ENCODE measurements around the gene DNAJA2. TPM values are rescaled to one million over a fixed set of nuclear protein-coding genes. Genes with fewer than 3 reads are reported as not detected.

The DNAJA2 gene
- total and polyA plus RNA-seq, 2 of the 8 experiments (the other 6 are each of a cell fraction or from before 2014, with no cell fraction given): 9.4 to 93.8 TPM

GRCh38 chr16:46991729-46992704 lies 18.5 kb upstream of the DNAJA2 start:
- Histone ChIP-seq H4K8ac (ENCODE audit: extremely low read depth, insufficient read depth, low read length) (no peak overlapping the region), H2BK15ac (ENCODE audit: low read length) (no peak overlapping the region), H2BK20ac (ENCODE audit: low read length) (no peak overlapping the region), H3K36me3 (ENCODE audit: control insufficient read depth in 2 of 4, insufficient read depth in 4 of 4, low read length in 3 of 4) (no peaks in the 10 kb centered on the region), H3K14ac (ENCODE audit: insufficient read length) (no peak overlapping the region), H3K56ac (replicated peaks; ENCODE audit: insufficient read length, low read depth, low read length) (no peak overlapping the region), H2AFZ (ENCODE audit: low read length) (no peak overlapping the region), H4K91ac (replicated peaks; ENCODE audit: insufficient read length, low read length) (no peak overlapping the region), H3K79me2 (ENCODE audit: control insufficient read depth in 1 of 2, insufficient read depth in 2 of 2, low read length in 2 of 2) (no peaks in the 10 kb centered on the region), H4K20me1 (replicated peaks in 1 of 2; ENCODE audit: control insufficient read depth in 1 of 2, insufficient read depth in 2 of 2, low read length in 2 of 2) (no peaks in the 10 kb centered on the region), H3K27me3 (replicated peaks in 1 of 4; ENCODE audit: control insufficient read depth in 3 of 4, extremely low read depth in 1 of 4, insufficient read depth in 3 of 4, low read length in 3 of 4) (no peaks in the 10 kb centered on the region), H3K4me3 (ENCODE audit: extremely low read depth in 1 of 4, insufficient read depth in 2 of 4, low read depth in 3 of 4, low read length in 4 of 4) (no peak overlapping the region), H2BK120ac (replicated peaks; ENCODE audit: low read depth, low read length) (no peak overlapping the region), H2BK5ac (ENCODE audit: low read depth, low read length) (no peak overlapping the region), H4K5ac (ENCODE audit: insufficient read length, low read depth, low read length) (no peak overlapping the region), H3K23ac (ENCODE audit: insufficient read length) (no peak overlapping the region), H3K9me3 (ENCODE audit: insufficient read depth in 2 of 2, low read depth in 1 of 2, low read length in 1 of 2) (peaks cover 0 to 13% of the 10 kb centered on the region in 2 experiments; a peak in 1 of 4 replicates), H3K18ac (ENCODE audit: extremely low read depth, low read length) (no peak overlapping the region), H3K4me1 (replicated peaks in 1 of 4; ENCODE audit: control insufficient read depth in 3 of 4, insufficient read depth in 4 of 4, low read length in 3 of 4) (0 out of 7 replicates have a peak, but pooled peaks cover 0 to 4% (median 0%) of the 10 kb centered on the region in 4 experiments), H2BK12ac (ENCODE audit: low read depth, low read length) (no peak overlapping the region), H2AK5ac (ENCODE audit: low read depth, low read length) (no peak overlapping the region), H3K4ac (replicated peaks; ENCODE audit: insufficient read length, low read depth, low read length) (no peak overlapping the region), H3K79me1 (ENCODE audit: low read depth, low read length) (no peaks in the 10 kb centered on the region), H3K4me2 (ENCODE audit: insufficient read depth in 1 of 2, low read depth in 2 of 2, low read length in 2 of 2) (no peak overlapping the region), H3K23me2 (ENCODE audit: low read depth, low read length) (no peaks in the 10 kb centered on the region), H3K27ac (ENCODE audit: low read depth, low read length) (no peak overlapping the region), H3K9ac (replicated peaks in 1 of 4; ENCODE audit: extremely low read depth in 1 of 4, low read depth in 3 of 4, low read length in 3 of 4) (no peak overlapping the region)
- WGBS, 2 experiments (ENCODE audit: extremely low coverage in 1 of 2, insufficient coverage in 1 of 2, insufficient read length in 1 of 2, insufficient replicate concordance in 2 of 2, low coverage in 1 of 2, low lambda C conversion rate in 2 of 2, missing lambda C conversion rate in 1 of 2): 84% methylated on average over 10 of the region's 16 CpGs; no CpG with 5 or more reads in 1 of the 2 experiments
- FAIRE-seq (no peak), DNase-seq (ENCODE audit: low read depth in 1 of 2, low spot score in 2 of 2) (no peak)
- CTCF ChIA-PET (ENCODE audit: partially characterized antibody): no interaction called here
- POLR2A ChIA-PET (ENCODE audit: partially characterized antibody): interaction anchor here (0.8 to 1.1 kb wide), 4 partner anchors 9 to 62 kb away, joined by 3 read pairs; no protein-coding TSS in a partner anchor
- no peak for TF ChIP-seq TAF1 (IDR thresholded peaks at IDR 0.05; ENCODE audit: low read depth, low read length)
- TF ChIP-seq KDM4A (IDR thresholded peaks at IDR 0.05; ENCODE audit: low read depth, low read length, severe bottlenecking): no peak
- TF ChIP-seq TEAD4 (IDR thresholded peaks at IDR 0.05; ENCODE audit: low read depth, low read length): no peak
- TF ChIP-seq CHD2 (IDR thresholded peaks at IDR 0.05; ENCODE audit: low read length): no peak
- TF ChIP-seq ATF2 (IDR thresholded peaks at IDR 0.05; ENCODE audit: low read length): no peak
- TF ChIP-seq NRF1 (IDR thresholded peaks at IDR 0.05; ENCODE audit: low read depth, low read length): no peak
- no peak for TF ChIP-seq TAF7 (optimal IDR thresholded peaks at IDR 0.05; ENCODE audit: borderline replicate concordance, low read depth, low read length)
- no peak for TF ChIP-seq RBBP5 (IDR thresholded peaks at IDR 0.05; ENCODE audit: borderline replicate concordance, low read depth, low read length)
- TF ChIP-seq POLR2AphosphoS5 (IDR thresholded peaks at IDR 0.05; ENCODE audit: low read depth, low read length): no peak
- TF ChIP-seq TCF12 (IDR thresholded peaks at IDR 0.05; ENCODE audit: low read depth, low read length): no peak
- TF ChIP-seq KDM5A (IDR thresholded peaks at IDR 0.05; ENCODE audit: low read length): no peak

Data from H1 (cell line).